ENCODE data around the gene POLR3B.
"Not testable (repeated sequence)": the region's sequence is repeated elsewhere in the genome, so short reads cannot be mapped to it uniquely, and the experiment has no call there.

The POLR3B gene

DNA sequence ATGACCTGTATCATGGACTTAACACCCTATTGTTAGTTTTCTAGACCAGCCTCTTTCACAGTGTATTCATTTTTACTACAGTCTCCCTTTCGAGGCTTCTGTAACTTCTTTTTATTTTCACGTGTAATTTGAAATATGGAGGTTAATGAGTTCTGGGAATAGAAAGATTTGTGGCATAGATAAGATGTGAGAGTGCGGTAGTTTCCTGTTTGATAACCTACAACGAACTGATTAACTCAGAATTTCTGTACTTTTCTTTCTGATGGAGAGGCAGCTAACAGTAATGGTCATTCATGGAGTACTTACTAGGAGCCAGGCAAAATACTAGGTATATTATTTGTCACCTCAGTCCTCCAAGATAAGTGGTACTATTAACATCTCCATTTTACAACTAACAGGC lies 21.2 kb downstream of the POLR3B start:
- Histone ChIP-seq H3K27me3 (replicated peaks; ENCODE audit: control insufficient read depth, insufficient read depth, low read length) (no peaks in the 10 kb centered on the region), H3K36me3 (ENCODE audit: control insufficient read depth, insufficient read depth, low read length) (no peaks in the 10 kb centered on the region; the same call in 1 of the 2 replicates), H3K4me3 (replicated peaks; ENCODE audit: low read depth, low read length) (no peak overlapping the region)
- no peak for TF ChIP-seq CTCF (IDR thresholded peaks at IDR 0.05; ENCODE audit: insufficient read depth, low read length, poor library complexity, severe bottlenecking)
- no peak for DNase-seq (ENCODE audit: extremely low read depth, insufficient read length)

DNA sequence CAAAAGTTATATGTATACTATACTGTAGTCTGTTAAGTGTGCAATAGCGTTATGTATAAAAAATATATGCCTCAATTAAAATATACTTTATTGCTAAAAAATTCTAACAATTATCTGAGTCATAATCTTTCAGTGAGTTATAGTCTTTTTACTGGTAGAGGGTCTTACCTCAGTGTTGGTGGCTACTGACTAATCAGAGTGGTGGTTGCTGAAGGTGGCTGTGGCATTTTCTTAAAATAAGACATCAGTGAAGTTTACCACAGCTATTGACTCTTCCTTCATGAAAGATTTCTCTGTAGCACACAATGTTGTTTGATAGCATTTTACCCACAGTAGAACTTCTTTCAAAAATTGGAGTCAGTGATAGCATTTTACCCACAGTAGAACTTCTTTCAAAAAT lies 23.4 kb downstream of the POLR3B start:
- H3K4me3 ChIP-seq (replicated peaks; ENCODE audit: low read depth, low read length), result no peak overlapping the region
- no peaks in the 10 kb centered on the region for H3K27me3 ChIP-seq (replicated peaks; ENCODE audit: control insufficient read depth, insufficient read depth, low read length)
- H3K36me3 ChIP-seq (ENCODE audit: control insufficient read depth, insufficient read depth, low read length), result no peaks in the 10 kb centered on the region; the same call in none of the 2 replicates
- DNase-seq (ENCODE audit: extremely low read depth, insufficient read length), result no peak
- no peak for TF ChIP-seq CTCF (IDR thresholded peaks at IDR 0.05; ENCODE audit: insufficient read depth, low read length, poor library complexity, severe bottlenecking)

DNA sequence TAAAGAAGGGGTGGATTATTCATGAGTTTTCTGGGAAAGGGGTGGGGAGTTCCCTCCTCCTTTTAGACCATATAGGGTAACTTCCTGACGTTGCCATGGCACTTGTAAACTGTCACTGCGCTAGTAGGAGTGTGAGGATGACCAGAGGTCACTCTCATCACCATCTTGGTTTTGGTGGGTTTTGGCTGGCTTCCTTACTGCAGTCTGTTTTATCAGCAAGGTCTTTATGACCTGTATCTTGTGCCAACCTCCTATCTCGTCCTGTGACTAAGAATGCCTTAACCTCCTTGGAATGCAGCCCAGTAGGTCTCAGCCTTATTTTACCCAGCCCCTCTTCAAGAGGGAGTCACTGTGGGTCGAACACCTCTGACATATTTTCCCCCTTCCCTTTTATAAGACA lies 24.3 kb downstream of the POLR3B start:
- H3K4me3 ChIP-seq (replicated peaks; ENCODE audit: low read depth, low read length); H3K36me3 ChIP-seq (ENCODE audit: control insufficient read depth, insufficient read depth, low read length); H3K27me3 ChIP-seq (replicated peaks; ENCODE audit: control insufficient read depth, insufficient read depth, low read length); DNase-seq (ENCODE audit: extremely low read depth, insufficient read length): not testable (repeated sequence)

DNA sequence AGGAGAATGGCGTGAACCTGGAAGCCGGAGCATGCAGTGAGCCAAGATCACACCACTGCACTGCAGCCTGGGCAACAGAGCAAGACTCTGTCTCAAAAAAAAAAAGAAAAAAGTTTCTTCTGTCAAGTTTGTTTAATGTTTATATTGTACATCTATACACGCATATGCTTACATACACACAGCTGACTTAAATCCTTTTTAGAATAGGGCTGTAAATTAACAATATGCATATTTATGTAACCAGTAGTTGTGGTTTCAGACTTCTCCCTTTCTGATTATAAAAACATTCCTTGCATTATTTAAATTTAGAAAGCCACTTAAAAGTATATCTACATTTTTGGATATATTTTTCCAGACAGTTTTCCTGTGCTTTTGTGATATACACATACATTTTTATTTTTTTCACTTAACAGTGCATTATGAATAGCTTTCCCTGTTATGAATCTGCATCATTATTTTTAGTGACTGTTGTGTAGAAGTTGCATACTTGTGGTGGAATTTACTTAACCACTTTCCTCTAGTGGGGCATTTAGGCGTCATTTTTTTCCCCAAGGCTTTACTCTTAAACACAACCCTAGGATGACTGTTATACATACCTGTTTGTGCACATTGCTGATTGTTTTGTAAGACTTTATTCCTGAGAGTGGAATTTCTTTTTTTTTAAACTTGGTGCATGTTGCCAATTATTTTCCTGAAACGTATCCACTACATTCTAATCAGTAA lies 29.4 kb downstream of the POLR3B start:
- H3K36me3 ChIP-seq (ENCODE audit: control insufficient read depth, insufficient read depth, low read length), result no peaks in the 10 kb centered on the region; the same call in 1 of the 2 replicates
- no peaks in the 10 kb centered on the region for H3K27me3 ChIP-seq (replicated peaks; ENCODE audit: control insufficient read depth, insufficient read depth, low read length)
- no peak for TF ChIP-seq CTCF (IDR thresholded peaks at IDR 0.05; ENCODE audit: insufficient read depth, low read length, poor library complexity, severe bottlenecking)
- no peak overlapping the region for H3K4me3 ChIP-seq (replicated peaks; ENCODE audit: low read depth, low read length)
- DNase-seq (ENCODE audit: extremely low read depth, insufficient read length), result no peak

GRCh38 chr12:106387848-106388377 lies 30.4 kb downstream of the POLR3B start:
- Histone ChIP-seq H3K36me3 (ENCODE audit: control insufficient read depth, insufficient read depth, low read length) (no peaks in the 10 kb centered on the region; the same call in none of the 2 replicates), H3K27me3 (replicated peaks; ENCODE audit: control insufficient read depth, insufficient read depth, low read length) (no peaks in the 10 kb centered on the region), H3K4me3 (replicated peaks; ENCODE audit: low read depth, low read length) (no peak overlapping the region)
- no peak for TF ChIP-seq CTCF (IDR thresholded peaks at IDR 0.05; ENCODE audit: insufficient read depth, low read length, poor library complexity, severe bottlenecking)
- no peak for DNase-seq (ENCODE audit: extremely low read depth, insufficient read length)

DNA sequence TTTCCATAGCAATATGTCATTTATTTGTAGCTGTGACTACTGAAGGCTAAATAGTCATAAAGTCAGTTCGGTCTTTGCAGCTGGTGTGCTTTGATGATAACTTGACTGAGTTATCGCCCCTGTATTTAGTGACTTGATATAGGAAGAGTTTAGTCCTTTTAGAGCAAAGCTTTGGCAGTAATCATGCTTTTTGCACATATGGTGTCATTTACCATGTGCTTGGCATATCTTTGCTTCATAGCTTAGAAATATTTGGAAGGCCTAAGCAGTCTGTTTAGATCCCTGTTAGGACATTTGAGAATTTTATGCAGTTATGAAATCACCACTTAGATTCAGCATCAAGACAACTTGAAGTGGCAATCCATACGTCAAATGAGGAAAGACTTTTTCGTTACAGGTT lies 31.6 kb downstream of the POLR3B start:
- no peaks in the 10 kb centered on the region for H3K27me3 ChIP-seq (replicated peaks; ENCODE audit: control insufficient read depth, insufficient read depth, low read length)

More for the DNA sequence above, 31.6 kb downstream of the POLR3B start:
- DNase-seq (ENCODE audit: extremely low read depth, insufficient read length), result no peak
- no peaks in the 10 kb centered on the region; the same call in none of the 2 replicates for H3K36me3 ChIP-seq (ENCODE audit: control insufficient read depth, insufficient read depth, low read length)
- no peak overlapping the region for H3K4me3 ChIP-seq (replicated peaks; ENCODE audit: low read depth, low read length)
- TF ChIP-seq CTCF (IDR thresholded peaks at IDR 0.05; ENCODE audit: insufficient read depth, low read length, poor library complexity, severe bottlenecking), result no peak
